Iris pigment epithelial cell (primary cell): ENCODE data around the gene C19orf12.
A peak's percentile ranks its signal among the peaks of the same experiment; 100 is the strongest.
"Not testable (repeated sequence)": the region's sequence is repeated elsewhere in the genome, so short reads cannot be mapped to it uniquely, and the experiment has no call there.

Experiments
- DNase-seq: peaks from one replicate; pipeline ENCODE4 v3.0.0-alpha.2; 2011; ENCODE audit warnings: low read depth

Gene C19orf12

GRCh38 chr19:29675120-29675649, 39.9 kb downstream of the C19orf12 start:
- no peak for DNase-seq

GRCh38 chr19:29674374-29675119, 40.5 kb downstream of the C19orf12 start:
- no peak for DNase-seq

- DNase-seq, result no peak
Observed at GRCh38 chr19:29673451-29674371, 41.4 kb downstream of the C19orf12 start.

GRCh38 chr19:29672933-29673336, 42.1 kb downstream of the C19orf12 start:
- DNase-seq, result no peak

- no peak for DNase-seq
Observed at GRCh38 chr19:29672319-29672932, 42.6 kb downstream of the C19orf12 start.

GRCh38 chr19:29671393-29672160, 43.5 kb downstream of the C19orf12 start:
- peak; percentile 70 for DNase-seq

DNA sequence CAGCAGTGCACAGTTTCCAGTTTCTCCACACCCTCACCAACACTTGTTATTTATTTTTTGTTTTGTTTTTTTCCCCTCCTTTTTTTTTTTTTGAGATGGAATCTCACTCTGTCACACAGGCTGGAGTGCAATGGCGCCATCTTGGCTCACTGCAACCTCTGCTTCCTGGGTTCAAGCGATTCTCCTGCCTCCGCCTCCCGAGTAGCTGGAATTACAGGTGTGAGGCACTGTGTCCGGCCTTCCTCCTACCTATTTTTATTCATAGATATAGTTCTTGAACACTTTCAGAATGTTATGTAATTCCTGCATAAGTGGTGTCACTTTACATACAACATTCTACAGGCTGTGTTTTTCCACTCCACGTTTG, 44.1 kb downstream of the C19orf12 start:
- DNase-seq, result not testable (repeated sequence)

DNA sequence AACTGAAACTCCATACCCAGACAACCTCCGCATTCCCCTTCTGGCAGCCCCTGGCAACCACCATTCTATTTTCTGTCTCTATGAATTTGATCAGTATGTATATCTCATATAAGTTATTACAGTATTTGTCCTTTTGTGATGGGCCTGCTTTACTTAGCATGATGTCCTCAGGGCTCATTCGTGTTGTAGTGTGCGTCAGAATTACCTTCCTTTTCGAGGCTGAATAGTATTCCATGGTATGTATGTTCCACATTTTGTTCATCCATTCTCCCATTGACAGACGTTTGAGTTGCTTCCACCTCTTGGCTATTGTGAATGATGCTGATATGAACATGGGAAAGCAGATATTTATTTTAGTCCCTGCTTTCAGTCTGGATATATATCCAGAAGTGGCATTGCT, 44.8 kb downstream of the C19orf12 start:
- no peak for DNase-seq

GRCh38 chr19:29668746-29669609, 46.1 kb downstream of the C19orf12 start:
- no peak for DNase-seq

DNA sequence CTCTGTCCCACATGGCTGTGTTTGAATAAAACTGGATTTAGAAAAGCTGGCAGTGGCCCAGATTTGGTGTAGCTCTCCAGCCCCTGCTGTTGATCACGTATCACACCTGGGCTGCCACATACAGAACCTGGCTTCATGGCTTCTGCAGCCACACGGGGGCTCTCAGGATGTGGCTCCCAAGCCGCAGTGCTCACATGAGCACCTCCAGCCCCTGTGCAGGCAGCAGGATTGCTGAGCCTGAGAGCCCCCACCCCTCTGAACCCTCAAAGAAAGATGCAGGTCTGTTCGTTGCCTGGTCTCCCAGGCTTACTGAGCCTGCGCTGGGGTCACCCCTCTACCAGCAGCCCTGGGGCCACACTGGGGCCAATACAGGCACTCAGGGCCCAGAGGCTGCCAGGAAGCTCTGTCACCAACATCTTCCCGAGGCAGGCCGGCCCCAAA, 47.1 kb downstream of the C19orf12 start:
- DNase-seq, result no peak

DNA sequence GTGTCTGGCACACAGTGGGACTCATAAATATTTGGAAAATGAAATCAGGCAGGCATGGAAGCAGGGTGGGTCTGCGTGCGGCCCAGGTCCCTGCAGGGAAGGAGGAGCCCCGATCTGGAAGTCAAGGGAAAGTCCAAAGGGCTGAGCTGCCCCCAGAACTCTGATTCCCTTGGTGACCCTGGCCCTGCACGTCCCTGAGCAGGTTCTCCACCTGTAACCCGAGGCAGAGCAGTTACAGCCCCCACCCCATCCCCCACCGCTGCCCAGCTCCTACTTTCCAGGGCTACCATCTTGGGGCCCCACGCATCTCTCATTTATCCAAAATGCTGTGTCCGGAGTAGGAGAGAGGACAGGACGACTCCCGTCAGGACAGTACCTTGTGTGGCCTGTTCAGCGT, 47.7 kb downstream of the C19orf12 start:
- DNase-seq, result no peak

DNA sequence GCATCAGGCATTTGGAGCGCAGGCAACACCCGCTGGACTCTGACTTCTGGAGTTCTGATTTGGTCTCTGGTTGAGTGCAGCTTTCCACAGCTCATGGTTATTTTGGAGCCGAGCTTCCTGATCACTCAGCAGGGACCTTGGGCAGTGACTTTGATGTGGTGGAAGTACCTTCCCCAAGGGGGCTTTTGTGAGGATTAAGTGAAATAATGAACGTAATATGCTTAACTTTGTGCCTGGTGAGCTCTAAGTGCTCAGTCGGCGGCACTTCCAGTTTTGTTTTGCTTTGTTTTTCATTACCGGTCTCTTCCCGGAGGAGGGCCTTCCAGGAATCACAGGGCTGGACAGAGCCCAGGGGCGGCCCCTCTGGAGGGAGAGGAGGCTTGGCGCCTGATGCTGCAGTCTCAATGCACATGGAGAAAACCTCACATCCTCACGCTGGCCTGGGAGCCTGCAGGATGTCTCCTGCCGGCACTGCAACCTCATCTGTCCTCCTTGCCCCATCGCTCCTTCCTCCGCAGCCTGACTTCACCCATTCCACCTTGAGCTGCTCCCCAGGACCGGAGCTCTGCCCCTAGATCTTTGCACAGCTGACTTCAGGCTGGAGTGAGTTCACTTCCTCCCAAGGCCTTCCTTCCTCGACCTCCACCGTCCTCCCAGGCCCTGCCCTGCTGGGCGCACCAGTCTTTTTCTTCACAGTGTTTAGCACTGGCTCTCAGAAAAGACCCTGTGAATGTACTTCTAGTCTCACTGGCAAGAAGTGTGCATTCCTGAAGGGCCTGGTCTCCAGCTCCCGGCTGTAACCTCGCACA, 48.3 kb downstream of the C19orf12 start:
- peak; percentile 74 for DNase-seq

DNA sequence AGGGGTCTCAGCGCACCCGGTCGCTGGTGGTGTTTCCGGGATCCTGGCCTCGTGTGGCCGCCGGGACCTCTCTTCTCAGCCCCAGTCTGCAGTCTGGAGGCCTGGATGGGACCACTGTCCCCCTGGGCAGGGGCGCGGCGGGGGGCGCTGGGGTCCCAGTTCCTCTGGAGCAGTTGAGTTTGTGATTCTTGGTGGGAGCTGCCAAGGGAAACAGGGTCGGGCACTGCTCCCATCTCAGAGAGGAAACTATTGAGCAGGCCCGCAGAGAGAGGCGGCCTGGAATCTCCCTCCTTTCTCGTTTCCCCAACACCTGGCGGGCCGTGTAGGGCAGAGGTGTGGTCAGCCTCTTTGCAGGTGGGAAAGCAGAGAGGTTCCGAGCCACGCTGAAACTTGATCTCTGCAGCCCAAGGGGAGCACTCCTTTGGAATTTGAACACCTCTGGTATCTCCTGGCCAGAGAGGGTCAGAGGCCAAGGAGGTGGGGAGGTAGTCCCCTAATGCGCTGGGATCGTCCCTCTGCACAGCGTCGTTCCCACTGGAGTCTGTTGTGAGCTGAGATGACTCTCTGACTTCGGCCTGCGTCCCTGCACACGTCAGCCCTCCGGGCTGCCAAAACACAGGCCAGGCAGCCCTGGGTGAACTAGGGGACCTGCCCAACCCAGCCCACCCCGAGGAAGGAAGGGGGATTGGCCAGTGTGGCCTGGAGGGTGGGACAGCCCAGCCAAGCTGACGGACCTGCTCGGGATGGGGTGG, 49.1 kb downstream of the C19orf12 start:
- DNase-seq, result peak; percentile 44

GRCh38 chr19:29665215-29665825, 49.7 kb downstream of the C19orf12 start, which contains the start of gene PLEKHF1:
Gene PLEKHF1, plus strand, starts transcription at chr19:29665461. Its CDS starts 8,379 bp downstream, at chr19:29673840.
- peak; percentile 73 for DNase-seq

- no peak for DNase-seq
Observed at GRCh38 chr19:29664753-29665214, 50.3 kb downstream of the C19orf12 start.

GRCh38 chr19:29663861-29664752, 51.0 kb downstream of the C19orf12 start:
- DNase-seq, result peak; percentile 38
